Measurements from ENCODE around the gene ZNF438. TPM values are rescaled to one million over a fixed set of nuclear protein-coding genes. Genes with fewer than 3 reads are reported as not detected.

The ZNF438 gene
- total RNA-seq, 4 donors from 2014 or later, result 17.6 to 34.8 (median 23.6) TPM

GRCh38 chr10:31041011-31041410 is 9.3 kb upstream of the ZNF438 start:
- no peak for TF ChIP-seq CTCF (IDR thresholded peaks at IDR 0.05; ENCODE audit: low read depth)

GRCh38 chr10:31037749-31038148 is 6.1 kb upstream of the ZNF438 start:
- TF ChIP-seq CTCF (IDR thresholded peaks at IDR 0.05; ENCODE audit: low read depth), result no peak

GRCh38 chr10:31036209-31036608 is 4.5 kb upstream of the ZNF438 start:
- TF ChIP-seq CTCF (IDR thresholded peaks at IDR 0.05; ENCODE audit: low read depth), result no peak

- TF ChIP-seq CTCF (IDR thresholded peaks at IDR 0.05; ENCODE audit: low read depth), result no peak
Measured at GRCh38 chr10:31035266-31035798, 3.7 kb upstream of the ZNF438 start.

GRCh38 chr10:31034098-31034909 is 2.6 kb upstream of the ZNF438 start:
- no peak for TF ChIP-seq CTCF (IDR thresholded peaks at IDR 0.05; ENCODE audit: low read depth)

- no peak for TF ChIP-seq CTCF (IDR thresholded peaks at IDR 0.05; ENCODE audit: low read depth)
Measured at GRCh38 chr10:31033147-31033546, 1.5 kb upstream of the ZNF438 start.

GRCh38 chr10:31032258-31033132 is 830 bp upstream of the ZNF438 start:
- TF ChIP-seq CTCF (IDR thresholded peaks at IDR 0.05; ENCODE audit: low read depth), result no peak
